GM18499 (cell line): ENCODE measurements around the gene SPRED2.

ENCODE experiments used
- ATAC-seq: cut with Tn5 transposase; IDR thresholded peaks from one replicate; pipeline ENCODE4 v1.9.1; 2021; ENCODE audit warnings: moderate number of reproducible peaks; ENCODE audit not compliant: insufficient read depth, unreplicated experiment

The SPRED2 gene

DNA sequence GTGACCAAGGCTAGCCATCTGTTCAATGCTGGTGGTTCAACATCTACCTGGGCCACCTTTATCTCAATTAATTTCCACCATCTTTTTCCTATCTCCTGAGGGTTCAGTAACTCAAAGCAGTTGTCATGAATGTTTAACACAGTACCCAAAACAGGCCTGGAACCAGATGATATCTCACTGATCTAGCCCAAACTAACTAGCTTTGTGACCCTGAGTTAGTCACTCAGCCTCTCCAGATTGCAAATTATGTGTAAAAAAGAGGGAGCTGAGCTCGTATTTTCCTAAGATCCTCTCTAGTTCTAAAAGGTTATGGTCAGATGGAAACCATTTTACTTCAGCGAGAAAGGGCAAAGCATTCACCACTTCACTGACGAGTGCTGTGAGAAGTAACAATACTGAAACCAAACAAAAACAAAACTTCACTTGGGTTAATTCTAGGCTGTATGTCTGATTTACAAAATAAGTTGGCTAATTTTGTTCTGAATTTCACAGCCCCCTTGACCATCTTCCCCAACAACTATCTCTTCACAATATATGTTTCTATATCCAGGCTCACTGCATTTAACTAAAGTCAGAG is 14.8 kb downstream of the SPRED2 start:
- no peak for ATAC-seq

DNA sequence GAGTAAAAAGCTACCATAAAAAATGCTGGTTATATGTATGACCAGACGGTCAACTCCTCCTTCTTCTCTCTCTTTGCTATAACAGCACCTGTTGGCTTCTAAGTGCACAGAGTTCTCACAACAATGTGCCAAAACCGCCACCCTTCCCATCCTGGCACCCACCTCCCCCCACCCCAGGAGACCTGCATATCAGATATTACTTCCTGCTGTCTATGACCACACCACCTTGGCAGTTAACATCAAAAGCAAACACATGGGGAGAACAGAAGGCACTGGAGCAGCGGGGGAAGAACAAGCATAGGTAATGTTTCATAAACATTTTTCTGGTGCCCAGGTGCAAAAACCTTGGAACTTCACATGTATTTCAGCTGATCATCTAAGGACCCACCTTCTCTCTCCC is 15.5 kb downstream of the SPRED2 start:
- no peak for ATAC-seq

DNA sequence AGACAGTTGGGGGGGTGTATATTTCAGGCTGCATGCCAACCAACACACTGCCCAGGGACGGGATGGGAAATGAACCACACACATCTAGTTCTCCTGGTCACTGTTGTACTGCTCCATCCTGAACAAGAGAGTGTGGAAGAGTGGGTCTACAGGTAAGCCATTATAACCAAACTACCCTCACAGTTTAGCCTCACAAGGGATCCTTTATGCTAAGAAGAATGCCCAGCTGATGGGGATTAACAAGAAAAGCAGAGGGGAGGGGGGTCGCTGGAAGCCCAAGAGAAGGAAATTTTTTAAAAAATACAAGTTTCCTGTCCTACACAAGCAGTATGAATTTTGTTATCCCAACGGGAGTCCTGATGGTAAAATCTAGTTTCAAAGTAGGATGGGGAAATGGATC is 16.1 kb downstream of the SPRED2 start:
- ATAC-seq = no peak

DNA sequence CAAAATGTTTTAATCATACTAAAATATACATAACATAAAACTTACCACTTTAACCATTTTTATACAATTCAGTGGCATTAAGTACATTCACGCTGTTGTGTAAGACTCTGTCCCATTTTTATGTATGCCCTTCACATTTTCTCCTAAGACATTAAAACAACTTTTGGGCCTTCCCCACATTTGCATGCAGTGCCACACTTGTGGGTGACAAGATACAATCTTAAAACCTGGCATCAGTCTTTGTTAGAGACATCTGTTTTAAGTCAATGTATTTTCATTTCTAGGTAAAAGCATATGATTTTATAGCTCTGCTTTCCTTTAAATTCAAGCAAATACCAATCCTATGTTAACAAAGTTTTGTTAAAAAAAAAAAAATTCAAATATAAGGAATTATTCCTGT is 17.3 kb downstream of the SPRED2 start:
- ATAC-seq = no peak

DNA sequence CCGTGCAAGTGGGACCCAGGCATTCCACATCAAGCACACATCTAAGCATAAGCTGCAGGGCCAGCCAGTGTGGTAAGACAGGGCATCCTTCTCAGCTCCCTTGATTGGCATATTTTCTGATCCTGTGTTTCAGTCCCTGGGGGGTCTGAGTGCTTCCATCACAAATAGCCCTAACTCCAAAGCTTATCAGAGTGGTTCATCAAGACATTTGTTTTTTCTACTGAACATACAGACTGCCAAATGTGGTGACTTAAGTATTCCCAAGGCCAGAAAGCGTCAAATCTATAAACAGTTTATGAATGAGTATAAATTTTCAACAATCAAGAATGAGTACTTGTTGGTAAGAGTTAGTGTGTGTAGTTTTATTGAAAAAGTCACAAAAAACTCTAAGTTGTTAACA is 18.8 kb downstream of the SPRED2 start:
- no peak for ATAC-seq

DNA sequence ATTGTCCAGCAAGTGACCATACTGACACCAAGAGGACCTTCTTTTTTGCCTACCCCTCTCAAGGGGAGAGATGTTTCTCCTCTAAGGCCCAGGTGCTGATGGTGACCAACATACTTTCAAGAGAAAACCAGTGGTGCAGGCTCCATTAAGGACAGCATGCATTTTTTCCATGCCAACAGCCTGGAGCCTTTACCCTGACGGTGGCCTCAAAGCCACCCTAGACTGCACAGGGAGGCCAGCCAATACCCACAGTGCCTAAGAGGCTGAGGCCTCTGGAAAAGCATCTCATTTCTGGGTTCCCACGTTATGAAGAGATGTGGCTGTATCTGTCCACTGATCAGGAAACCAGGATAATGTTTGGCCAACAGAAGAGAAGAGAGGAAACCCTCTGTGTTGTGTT is 19.3 kb downstream of the SPRED2 start:
- ATAC-seq = no peak

DNA sequence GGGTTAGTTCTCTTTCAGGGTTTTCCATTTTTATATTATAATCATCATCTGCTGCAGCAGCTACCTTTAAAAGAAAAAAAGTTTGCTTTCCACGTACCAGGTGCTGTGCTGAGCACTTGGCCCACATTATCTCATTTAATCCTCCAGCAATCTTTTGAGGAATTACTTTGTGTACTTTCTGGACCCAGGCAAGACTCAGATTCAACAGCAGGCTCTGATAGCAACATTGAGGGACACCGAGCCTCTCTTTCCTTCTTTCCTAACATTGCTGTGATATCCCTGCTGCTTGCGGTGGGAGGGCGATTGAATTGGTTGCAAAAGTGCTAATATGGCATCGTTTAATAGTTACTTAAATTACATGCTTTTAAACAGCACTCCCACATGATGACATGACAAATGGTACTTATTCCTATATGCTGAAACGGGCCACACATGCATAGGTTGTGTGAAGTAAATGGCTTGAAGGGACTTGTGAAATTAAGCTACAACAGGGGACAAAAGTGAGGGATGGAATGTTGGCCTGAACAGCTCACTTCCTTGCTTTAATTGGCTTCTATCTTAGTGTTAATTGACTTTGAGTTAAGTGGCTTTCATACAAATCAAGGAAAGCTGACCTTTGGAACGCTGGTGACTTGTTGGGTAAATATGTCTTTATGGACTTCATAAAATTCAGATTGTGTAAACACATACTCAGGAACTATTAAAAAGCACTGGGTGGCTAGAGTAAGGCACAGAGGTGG is 21.2 kb downstream of the SPRED2 start:
- no peak for ATAC-seq

DNA sequence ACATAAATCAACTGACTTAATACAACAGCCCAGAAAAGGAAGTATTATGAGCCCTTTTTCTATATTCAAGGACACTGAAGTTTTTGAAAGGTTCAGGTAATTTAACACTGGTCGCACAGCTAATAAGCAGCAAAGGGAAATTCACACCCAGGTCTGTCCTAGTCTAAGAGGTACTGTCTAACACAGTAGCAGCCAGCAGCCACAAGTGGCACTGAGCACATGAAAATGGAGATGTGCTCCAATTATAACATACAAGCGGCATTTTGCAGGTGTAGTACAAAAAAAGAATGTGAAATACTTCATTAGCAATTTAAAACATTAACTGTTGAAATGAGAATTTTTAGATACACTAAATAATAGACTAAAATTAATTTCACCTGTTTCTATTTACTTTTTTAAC is 23.4 kb downstream of the SPRED2 start:
- no peak for ATAC-seq

DNA sequence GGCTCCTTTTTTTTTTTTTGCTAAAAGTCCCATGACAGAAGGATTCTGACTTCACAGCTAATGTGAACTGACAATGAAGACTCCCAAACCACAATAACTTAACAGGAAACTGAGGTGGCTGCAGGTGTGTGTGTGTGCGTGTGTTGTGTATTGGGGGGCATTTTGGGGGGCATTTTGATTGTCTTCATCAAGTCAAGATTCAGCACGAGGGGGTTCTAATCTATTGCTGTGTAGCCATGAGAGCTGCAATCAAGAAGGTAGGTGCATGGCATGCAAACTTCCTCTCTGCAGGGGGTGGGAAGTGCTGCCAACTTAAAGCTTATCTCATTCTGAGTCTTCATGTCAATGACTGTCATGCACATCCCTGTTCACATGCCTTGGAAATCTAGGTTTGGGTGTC is 25.2 kb downstream of the SPRED2 start:
- no peak for ATAC-seq

DNA sequence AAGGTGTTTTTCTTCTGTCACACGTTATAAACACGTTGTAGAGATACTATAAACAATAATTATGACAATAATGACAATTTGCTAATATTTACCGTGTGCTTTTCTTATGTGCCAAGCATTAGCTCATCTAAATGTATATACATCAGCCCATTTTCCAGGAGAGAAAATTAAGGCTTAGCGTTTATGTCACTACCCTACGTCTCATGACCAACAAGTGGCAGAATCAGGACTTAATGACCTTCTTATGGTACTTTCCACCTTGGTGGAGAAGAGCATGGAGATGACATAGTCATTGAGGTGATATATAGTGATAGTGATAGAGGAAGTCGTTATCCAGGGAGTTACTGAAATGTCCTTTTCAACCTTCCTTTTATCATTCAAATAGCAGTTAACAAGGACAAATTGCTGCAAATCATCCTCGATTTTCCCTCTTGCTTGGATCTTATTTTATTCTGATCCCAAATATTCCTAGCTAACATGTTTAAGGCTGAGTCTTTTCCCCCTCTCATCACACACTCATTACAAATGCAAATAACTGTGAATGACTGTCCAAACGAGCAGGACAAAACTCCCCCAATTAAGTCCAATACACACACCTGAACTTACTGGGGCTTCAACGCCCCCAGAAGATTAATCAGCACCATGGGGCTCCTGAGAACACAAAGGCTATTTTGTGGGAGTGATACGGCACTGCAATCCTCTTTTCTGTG is 27.3 kb downstream of the SPRED2 start:
- ATAC-seq = no peak

DNA sequence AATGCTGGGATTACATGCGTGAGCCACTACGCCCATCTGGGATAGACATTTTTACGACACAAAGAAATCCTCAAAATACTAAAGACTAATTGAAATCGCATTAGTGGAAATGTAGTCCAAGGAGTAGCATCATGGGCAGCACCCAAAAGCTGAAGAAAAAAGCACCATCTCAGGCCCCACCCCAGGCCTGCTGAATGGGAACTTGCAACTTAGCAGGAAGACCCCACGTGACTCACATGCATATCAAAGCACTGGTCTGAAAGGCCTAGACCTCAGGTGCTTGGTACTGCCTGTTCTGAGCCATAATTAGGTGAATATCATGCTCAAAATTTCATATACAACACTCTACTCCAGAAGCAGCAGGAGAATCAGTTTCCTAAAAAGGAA is 28.9 kb downstream of the SPRED2 start:
- ATAC-seq = no peak

DNA sequence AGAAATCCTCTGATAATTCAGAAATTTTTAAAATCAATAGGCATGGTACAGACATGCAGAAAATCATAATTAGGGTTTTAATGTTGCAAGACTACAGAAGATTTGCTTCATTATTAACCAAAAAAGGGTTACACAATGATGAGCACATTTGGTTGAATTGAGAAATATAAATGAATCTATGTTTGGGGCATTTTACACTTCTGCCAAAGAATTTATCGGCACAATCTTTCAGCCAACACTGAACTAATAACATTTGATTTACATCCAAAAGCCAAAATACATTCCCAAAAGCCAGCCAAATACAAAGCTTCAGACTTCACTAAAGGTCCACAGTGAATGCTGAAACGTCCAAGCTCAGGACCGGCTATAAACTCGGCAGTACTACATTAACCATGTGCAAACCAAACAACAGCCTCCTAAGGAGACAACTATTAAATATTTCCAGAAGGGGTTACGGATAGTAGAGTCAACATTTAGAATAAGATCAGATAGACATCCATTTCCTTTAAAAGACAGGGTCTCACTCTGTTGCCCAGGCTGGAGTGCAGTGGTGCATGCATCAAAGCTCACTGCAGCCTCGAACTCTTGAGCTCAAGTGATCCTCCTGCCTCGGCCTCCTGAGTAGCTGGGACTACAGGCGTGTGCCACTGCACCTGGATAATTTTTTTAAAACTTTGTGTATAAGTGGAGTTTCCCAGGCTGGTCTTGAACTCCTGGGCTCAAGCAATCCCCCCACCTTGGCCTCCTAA is 29.4 kb downstream of the SPRED2 start:
- no peak for ATAC-seq

DNA sequence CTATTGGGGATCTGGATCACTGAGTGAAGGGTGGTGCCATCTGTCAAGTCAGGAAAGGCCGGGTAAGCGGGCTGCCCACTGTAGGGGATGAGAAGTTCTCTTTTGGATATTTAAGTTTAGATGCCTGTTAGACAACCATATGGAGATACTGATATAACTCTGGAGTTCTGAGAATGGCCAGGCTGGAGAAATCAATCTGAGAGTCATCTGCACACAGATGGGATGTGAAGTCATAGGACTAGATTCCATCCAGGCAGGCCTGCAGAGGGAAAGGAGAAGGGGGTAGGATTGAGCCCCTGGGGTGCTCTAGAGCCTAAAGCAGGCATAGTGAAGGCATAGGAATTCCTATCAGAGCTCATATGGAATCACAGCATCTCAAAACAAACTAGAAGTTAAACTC is 30.1 kb downstream of the SPRED2 start:
- ATAC-seq = no peak

DNA sequence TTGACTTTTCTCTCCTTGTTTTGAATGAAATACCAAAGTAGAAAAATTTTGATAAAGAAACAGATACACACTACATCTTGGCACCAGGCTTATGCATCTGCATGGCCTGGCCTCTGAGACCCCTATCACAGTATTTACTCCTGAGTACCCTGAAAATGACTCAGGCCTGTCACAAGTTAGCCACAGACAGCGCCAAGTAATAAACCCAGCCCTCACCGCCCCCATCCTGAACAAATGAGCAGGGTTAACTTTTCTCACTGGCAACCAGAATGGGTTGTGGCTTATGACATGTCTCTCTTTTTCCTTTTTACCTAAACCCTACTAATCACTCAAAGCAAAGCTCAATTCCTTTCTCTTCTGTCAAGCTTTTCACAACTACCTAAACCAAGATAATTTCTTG is 35.3 kb downstream of the SPRED2 start:
- no peak for ATAC-seq

DNA sequence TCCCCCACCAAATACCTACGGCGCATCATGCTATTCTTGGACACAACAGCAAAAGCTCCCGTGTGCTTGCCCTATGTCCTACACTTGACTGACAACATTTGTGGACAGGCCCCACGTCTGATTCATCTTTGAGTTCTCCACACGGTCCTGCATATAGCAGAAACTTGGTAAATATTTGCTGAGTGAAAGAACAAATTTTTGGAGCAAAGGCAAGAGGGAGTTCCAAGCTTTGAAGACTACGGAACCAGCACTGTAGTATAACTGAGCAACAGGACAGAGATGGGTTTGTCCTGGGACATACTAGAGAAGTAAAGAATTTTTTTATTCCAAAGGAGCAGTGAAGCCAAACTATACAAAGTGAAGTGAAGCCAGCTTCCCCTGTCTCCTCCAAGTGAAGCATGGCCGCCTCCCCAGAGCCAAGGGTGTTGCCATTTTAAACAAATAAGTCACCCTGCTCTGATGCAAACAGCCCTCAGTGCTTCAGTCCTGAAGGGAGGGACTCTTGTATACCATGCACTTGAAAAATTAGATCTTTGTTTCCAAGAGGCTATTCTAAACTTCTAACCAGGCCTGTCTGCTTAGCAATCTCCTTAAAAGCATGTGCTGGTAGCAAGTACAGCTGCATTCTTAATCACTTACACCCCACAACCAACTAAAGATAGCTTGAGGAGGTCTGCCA is 35.9 kb downstream of the SPRED2 start:
- ATAC-seq = no peak

DNA sequence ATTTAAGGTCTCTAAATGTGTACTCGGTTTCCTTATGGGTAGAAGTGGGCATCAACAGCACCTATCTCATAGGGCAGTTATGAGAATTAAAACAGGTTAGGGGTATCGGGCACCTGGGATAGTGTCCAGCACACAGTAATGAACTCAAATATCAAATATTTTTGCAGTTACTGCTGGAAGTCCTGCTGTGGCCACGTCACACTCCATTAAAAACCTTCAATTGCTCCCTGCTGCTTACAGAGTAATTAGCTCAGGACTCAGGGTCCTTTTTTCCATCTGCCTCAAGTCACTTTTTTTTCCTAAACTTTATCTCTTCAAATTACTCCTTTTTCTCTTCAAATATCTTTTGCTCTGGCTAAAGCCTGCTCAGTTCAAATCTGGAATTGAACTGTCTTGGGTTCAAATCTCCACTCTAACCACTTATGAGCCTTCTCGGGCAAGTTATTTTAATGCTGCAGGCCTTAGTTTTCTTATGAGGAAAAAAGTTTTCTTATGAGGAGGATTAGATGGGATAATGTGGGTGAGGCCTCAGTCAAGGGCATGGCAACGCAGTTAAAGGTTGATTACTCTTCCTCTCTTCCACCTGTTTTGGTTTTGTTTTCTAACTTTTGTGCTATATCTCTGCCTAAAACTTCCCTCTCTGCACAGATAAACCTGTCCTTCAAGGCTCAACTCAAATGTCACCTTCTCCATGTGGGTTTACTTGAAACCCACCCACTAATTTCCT is 36.6 kb downstream of the SPRED2 start:
- ATAC-seq = no peak

DNA sequence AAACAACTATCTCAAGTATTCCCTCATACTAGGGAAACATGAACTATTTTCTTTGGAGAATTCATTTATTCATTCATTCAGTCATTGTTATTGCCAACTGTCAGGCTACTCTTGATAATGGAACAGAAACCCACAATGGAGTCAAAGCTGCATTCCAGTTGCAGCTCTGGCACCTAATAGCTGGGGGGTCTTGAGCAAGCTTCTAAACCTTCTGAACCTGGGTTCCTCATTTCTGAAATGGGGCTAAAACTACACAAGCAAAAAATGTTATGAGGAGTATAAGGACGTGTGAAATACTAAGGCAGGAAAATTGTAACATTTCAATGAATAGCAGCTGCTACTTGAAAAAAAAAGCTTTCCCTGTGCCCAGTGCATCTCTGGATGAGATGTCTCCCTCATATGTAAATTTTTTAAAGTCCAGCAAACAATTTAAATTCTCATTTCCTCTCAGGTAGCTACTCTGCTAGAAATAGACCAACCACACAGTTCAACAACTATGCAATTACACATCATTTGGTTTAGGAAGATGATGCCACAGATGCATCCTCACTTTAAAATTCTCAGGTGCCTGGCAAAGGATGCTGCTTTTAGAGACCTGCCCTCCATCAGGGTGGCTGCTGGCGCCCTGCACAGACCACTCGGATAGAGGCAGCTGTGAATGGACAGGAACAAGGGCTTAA is 38.5 kb downstream of the SPRED2 start:
- no peak for ATAC-seq

DNA sequence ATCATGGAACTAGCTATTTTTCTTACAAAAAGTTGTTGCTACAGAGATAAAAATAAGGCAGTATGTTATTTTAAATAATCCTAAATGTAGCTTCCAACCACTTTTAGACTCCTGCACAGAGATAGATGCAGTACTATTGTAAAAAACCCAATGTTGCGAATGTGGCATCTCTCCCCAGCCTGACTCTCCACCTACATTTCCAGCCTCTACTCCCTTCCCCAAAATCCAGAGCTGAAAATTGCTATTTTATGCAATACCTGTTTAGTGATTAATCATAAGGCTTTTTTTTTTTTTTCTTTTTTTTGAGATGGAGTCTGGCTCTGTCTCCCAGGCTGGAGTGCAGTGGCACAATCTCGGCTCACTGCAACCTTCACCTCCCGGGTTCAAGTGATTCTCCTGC is 39.4 kb downstream of the SPRED2 start:
- no peak for ATAC-seq

DNA sequence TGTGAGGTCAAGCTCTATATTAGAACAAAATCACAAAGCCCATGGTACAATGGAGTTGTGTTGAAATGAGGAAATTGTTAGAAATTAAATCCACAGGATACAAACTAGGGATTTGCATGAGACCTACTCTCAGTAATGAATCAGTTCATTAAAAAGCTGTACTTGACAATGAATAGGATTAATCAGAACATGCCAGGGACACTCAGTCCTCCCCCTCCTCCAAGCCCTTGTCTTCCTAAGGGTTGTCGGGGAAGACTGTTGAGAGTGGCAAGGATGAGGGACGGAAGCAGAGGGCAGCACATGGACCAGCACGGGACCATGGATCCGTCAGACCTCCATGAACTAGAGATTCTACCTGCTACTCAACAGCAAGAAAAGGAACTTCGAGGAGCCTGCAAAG is 39.8 kb downstream of the SPRED2 start:
- ATAC-seq = no peak
